ENCODE results near the gene SMAD3. TPM values are rescaled to one million over a fixed set of nuclear protein-coding genes. Genes with fewer than 3 reads are reported as not detected.

Gene SMAD3
- total and polyA plus RNA-seq, 2 of the 8 experiments (the other 6 are each of a cell fraction or from before 2014, with no cell fraction given): 10.1 to 12.4 TPM

- Histone ChIP-seq H2BK120ac (replicated peaks; ENCODE audit: low read depth, low read length) (no peak overlapping the region), H3K4ac (replicated peaks; ENCODE audit: insufficient read length, low read depth, low read length) (no peak overlapping the region), H3K56ac (replicated peaks; ENCODE audit: insufficient read length, low read depth, low read length) (no peak overlapping the region), H2BK12ac (ENCODE audit: low read depth, low read length) (no peak overlapping the region), H2AFZ (ENCODE audit: low read length) (no peak overlapping the region), H3K23me2 (ENCODE audit: low read depth, low read length) (no peaks in the 10 kb centered on the region), H4K8ac (ENCODE audit: extremely low read depth, insufficient read depth, low read length) (no peak overlapping the region), H3K27me3 (replicated peaks in 1 of 4; ENCODE audit: control insufficient read depth in 3 of 4, extremely low read depth in 1 of 4, insufficient read depth in 3 of 4, low read length in 3 of 4) (no peaks in the 10 kb centered on the region), H2AK5ac (ENCODE audit: low read depth, low read length) (no peak overlapping the region), H3K9me3 (ENCODE audit: insufficient read depth in 2 of 2, low read depth in 1 of 2, low read length in 1 of 2) (no peaks in the 10 kb centered on the region), H3K18ac (ENCODE audit: extremely low read depth, low read length) (no peak overlapping the region), H2BK5ac (ENCODE audit: low read depth, low read length) (no peak overlapping the region), H3K27ac (ENCODE audit: low read depth, low read length) (no peak overlapping the region), H3K4me2 (ENCODE audit: insufficient read depth in 1 of 2, low read depth in 2 of 2, low read length in 2 of 2) (no peak overlapping the region), H2BK20ac (ENCODE audit: low read length) (no peak overlapping the region), H3K79me2 (ENCODE audit: control insufficient read depth in 1 of 2, insufficient read depth in 2 of 2, low read length in 2 of 2) (no peaks in the 10 kb centered on the region), H4K91ac (replicated peaks; ENCODE audit: insufficient read length, low read length) (no peak overlapping the region), H3K23ac (ENCODE audit: insufficient read length) (no peak overlapping the region), H3K14ac (ENCODE audit: insufficient read length) (no peak overlapping the region), H3K4me3 (ENCODE audit: extremely low read depth in 1 of 4, insufficient read depth in 2 of 4, low read depth in 3 of 4, low read length in 4 of 4) (no peak overlapping the region), H3K36me3 (ENCODE audit: control insufficient read depth in 2 of 4, insufficient read depth in 4 of 4, low read length in 3 of 4) (no peaks in the 10 kb centered on the region), H4K20me1 (replicated peaks in 1 of 2; ENCODE audit: control insufficient read depth in 1 of 2, insufficient read depth in 2 of 2, low read length in 2 of 2) (no peaks in the 10 kb centered on the region), H4K5ac (ENCODE audit: insufficient read length, low read depth, low read length) (no peak overlapping the region), H3K9ac (replicated peaks in 1 of 4; ENCODE audit: extremely low read depth in 1 of 4, low read depth in 3 of 4, low read length in 3 of 4) (no peak overlapping the region), H3K4me1 (replicated peaks in 1 of 4; ENCODE audit: control insufficient read depth in 3 of 4, insufficient read depth in 4 of 4, low read length in 3 of 4) (peaks cover 0 to 2% (median 0%) of the 10 kb centered on the region in 4 experiments; a peak in 3 of 7 replicates), H3K79me1 (ENCODE audit: low read depth, low read length) (no peaks in the 10 kb centered on the region), H2BK15ac (ENCODE audit: low read length) (no peak overlapping the region)
- ChIA-PET POLR2A (ENCODE audit: partially characterized antibody) (interaction anchor here (0.7 to 0.8 kb wide), 2 partner anchors 8 to 13 kb away, joined by 3 read pairs; no protein-coding TSS in a partner anchor), CTCF (ENCODE audit: partially characterized antibody) (interaction anchor here (0.6 to 1.9 kb wide), 6 partner anchors 15 to 515 kb away, joined by 3 to 7 read pairs (median 3); no protein-coding TSS in a partner anchor)
- WGBS, 2 experiments (ENCODE audit: extremely low coverage in 1 of 2, insufficient coverage in 1 of 2, insufficient read length in 1 of 2, insufficient replicate concordance in 2 of 2, low coverage in 1 of 2, low lambda C conversion rate in 2 of 2, missing lambda C conversion rate in 1 of 2): 86% methylated on average over 12 of the region's 13 CpGs; no CpG with 5 or more reads in 1 of the 2 experiments
- DNase-seq (ENCODE audit: low read depth in 1 of 2, low spot score in 2 of 2): no peak
- TF ChIP-seq SIRT6 (IDR thresholded peaks at IDR 0.05; ENCODE audit: low read length): no peak
- TF ChIP-seq E2F6 (IDR thresholded peaks at IDR 0.05): no peak
- FAIRE-seq: no peak
These were observed 59.6 kb downstream of the SMAD3 start for GRCh38 chr15:67124911-67125588.

Data from H1 (cell line).